ENCODE results near the gene ZMYND12.
"Not testable (repeated sequence)": the region's sequence is repeated elsewhere in the genome, so short reads cannot be mapped to it uniquely, and the experiment has no call there.

Gene ZMYND12

GRCh38 chr1:42456010-42456753, at the start of gene ZMYND12, which contains the start of gene PPCS:
ZMYND12 (minus strand) TSS chr1:42456022; CDS start chr1:42455997, 25 bp downstream.
PPCS (plus strand) TSS chr1:42456543; CDS start chr1:42456566, 23 bp downstream.
- TF ChIP-seq ZNF274 (IDR thresholded peaks at IDR 0.05; ENCODE audit: low read depth, low read length): no peak
- H3K4me3 ChIP-seq (ENCODE audit: low read length): peak within 1 kb of the TSS; percentile 77

- no peak overlapping the region for H3K4me3 ChIP-seq (ENCODE audit: low read length)
- TF ChIP-seq ZNF274 (IDR thresholded peaks at IDR 0.05; ENCODE audit: low read depth, low read length): no peak
These were observed 48.8 kb upstream of the ZMYND12 start for GRCh38 chr1:42504535-42505128.

- not testable (repeated sequence) for H3K4me3 ChIP-seq (ENCODE audit: low read length)
These were observed 46.2 kb upstream of the ZMYND12 start for GRCh38 chr1:42502031-42502430.

- TF ChIP-seq ZNF274 (IDR thresholded peaks at IDR 0.05; ENCODE audit: low read depth, low read length): no peak
These were observed 34.4 kb upstream of the ZMYND12 start for GRCh38 chr1:42490237-42490636.

GRCh38 chr1:42484382-42484781, 28.6 kb upstream of the ZMYND12 start:
- H3K4me3 ChIP-seq (ENCODE audit: low read length): no peak overlapping the region
- TF ChIP-seq ZNF274 (IDR thresholded peaks at IDR 0.05; ENCODE audit: low read depth, low read length): no peak

More at GRCh38 chr1:42490237-42490636, 34.4 kb upstream of the ZMYND12 start:
- H3K4me3 ChIP-seq (ENCODE audit: low read length): no peak overlapping the region

- H3K4me3 ChIP-seq (ENCODE audit: low read length): no peak overlapping the region
- no peak for TF ChIP-seq ZNF274 (IDR thresholded peaks at IDR 0.05; ENCODE audit: low read depth, low read length)
These were observed 26.9 kb upstream of the ZMYND12 start for GRCh38 chr1:42482635-42483153.

- TF ChIP-seq ZNF274 (IDR thresholded peaks at IDR 0.05; ENCODE audit: low read depth, low read length): no peak
- H3K4me3 ChIP-seq (ENCODE audit: low read length): no peak overlapping the region
These were observed 25.1 kb upstream of the ZMYND12 start for GRCh38 chr1:42480921-42481320.

GRCh38 chr1:42479621-42480020, 23.8 kb upstream of the ZMYND12 start:
- TF ChIP-seq ZNF274 (IDR thresholded peaks at IDR 0.05; ENCODE audit: low read depth, low read length): no peak
- H3K4me3 ChIP-seq (ENCODE audit: low read length): no peak overlapping the region

GRCh38 chr1:42477775-42478174, 22.0 kb upstream of the ZMYND12 start:
- no peak overlapping the region for H3K4me3 ChIP-seq (ENCODE audit: low read length)
- TF ChIP-seq ZNF274 (IDR thresholded peaks at IDR 0.05; ENCODE audit: low read depth, low read length): no peak

GRCh38 chr1:42477354-42477753, 21.5 kb upstream of the ZMYND12 start:
- not testable (repeated sequence) for H3K4me3 ChIP-seq (ENCODE audit: low read length)

GRCh38 chr1:42476605-42477004, 20.8 kb upstream of the ZMYND12 start:
- TF ChIP-seq ZNF274 (IDR thresholded peaks at IDR 0.05; ENCODE audit: low read depth, low read length): no peak

GRCh38 chr1:42469727-42470126, 13.9 kb upstream of the ZMYND12 start:
- H3K4me3 ChIP-seq (ENCODE audit: low read length): no peak overlapping the region
- TF ChIP-seq ZNF274 (IDR thresholded peaks at IDR 0.05; ENCODE audit: low read depth, low read length): no peak

More at GRCh38 chr1:42476605-42477004, 20.8 kb upstream of the ZMYND12 start:
- H3K4me3 ChIP-seq (ENCODE audit: low read length): no peak overlapping the region

- H3K4me3 ChIP-seq (ENCODE audit: low read length): no peak overlapping the region
- no peak for TF ChIP-seq ZNF274 (IDR thresholded peaks at IDR 0.05; ENCODE audit: low read depth, low read length)
These were observed 10.2 kb upstream of the ZMYND12 start for GRCh38 chr1:42466030-42466429.

- peak overlapping the region; percentile 59; the same call in 1 of the 2 replicates for H3K4me3 ChIP-seq (ENCODE audit: low read length)
- TF ChIP-seq ZNF274 (IDR thresholded peaks at IDR 0.05; ENCODE audit: low read depth, low read length): no peak
These were observed 8.1 kb upstream of the ZMYND12 start for GRCh38 chr1:42463921-42464320.
